WI38 (cell line): ENCODE results near the gene SCEL.
"Not testable (repeated sequence)": the region's sequence is repeated elsewhere in the genome, so short reads cannot be mapped to it uniquely, and the experiment has no call there.

ENCODE experiments used
- H3K4me3 ChIP-seq: 2 replicates; pipeline ENCODE4 v1.5.1; 2011; ENCODE audit warnings: low read depth, mild to moderate bottlenecking, control low read depth, low read length
- TF ChIP-seq, protein P1 (sequence below): IDR thresholded peaks from 2 replicates; pipeline ENCODE4 v1.5.1; 2012; ENCODE audit warnings: low read depth, mild to moderate bottlenecking, control low read depth, low read length

Gene SCEL

GRCh38 chr13:77513719-77514335, 21.7 kb upstream of the SCEL start:
- H3K4me3 ChIP-seq = no peak overlapping the region
- TF ChIP-seq, protein P1, sequence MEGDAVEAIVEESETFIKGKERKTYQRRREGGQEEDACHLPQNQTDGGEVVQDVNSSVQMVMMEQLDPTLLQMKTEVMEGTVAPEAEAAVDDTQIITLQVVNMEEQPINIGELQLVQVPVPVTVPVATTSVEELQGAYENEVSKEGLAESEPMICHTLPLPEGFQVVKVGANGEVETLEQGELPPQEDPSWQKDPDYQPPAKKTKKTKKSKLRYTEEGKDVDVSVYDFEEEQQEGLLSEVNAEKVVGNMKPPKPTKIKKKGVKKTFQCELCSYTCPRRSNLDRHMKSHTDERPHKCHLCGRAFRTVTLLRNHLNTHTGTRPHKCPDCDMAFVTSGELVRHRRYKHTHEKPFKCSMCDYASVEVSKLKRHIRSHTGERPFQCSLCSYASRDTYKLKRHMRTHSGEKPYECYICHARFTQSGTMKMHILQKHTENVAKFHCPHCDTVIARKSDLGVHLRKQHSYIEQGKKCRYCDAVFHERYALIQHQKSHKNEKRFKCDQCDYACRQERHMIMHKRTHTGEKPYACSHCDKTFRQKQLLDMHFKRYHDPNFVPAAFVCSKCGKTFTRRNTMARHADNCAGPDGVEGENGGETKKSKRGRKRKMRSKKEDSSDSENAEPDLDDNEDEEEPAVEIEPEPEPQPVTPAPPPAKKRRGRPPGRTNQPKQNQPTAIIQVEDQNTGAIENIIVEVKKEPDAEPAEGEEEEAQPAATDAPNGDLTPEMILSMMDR = no peak

DNA sequence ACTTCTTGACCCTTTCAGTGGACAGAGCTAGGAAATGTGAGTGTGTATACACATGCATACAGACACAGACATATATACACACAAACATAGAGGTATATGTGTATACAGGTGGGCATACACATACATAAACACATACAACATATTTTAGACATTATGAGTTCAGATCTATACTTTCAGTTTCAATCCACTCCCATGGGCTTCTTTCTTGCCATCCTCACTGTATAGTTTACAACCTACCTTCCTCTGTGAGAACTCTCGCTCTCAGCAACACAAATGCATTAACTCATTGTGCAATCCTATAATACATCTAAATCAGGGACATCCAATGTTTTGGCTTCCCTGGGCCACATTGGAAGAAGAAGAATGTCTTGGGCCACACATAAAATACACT, 21.2 kb upstream of the SCEL start:
- H3K4me3 ChIP-seq = no peak overlapping the region
- TF ChIP-seq, protein P1 = no peak

GRCh38 chr13:77515785-77516184, 19.7 kb upstream of the SCEL start:
- H3K4me3 ChIP-seq = no peak overlapping the region
- TF ChIP-seq, protein P1 = no peak

GRCh38 chr13:77516342-77516789, 19.1 kb upstream of the SCEL start:
- no peak overlapping the region for H3K4me3 ChIP-seq
- TF ChIP-seq, protein P1 = no peak

- TF ChIP-seq, protein P1 = no peak
- no peak overlapping the region for H3K4me3 ChIP-seq
Measured at GRCh38 chr13:77518266-77518665, 17.2 kb upstream of the SCEL start.

DNA sequence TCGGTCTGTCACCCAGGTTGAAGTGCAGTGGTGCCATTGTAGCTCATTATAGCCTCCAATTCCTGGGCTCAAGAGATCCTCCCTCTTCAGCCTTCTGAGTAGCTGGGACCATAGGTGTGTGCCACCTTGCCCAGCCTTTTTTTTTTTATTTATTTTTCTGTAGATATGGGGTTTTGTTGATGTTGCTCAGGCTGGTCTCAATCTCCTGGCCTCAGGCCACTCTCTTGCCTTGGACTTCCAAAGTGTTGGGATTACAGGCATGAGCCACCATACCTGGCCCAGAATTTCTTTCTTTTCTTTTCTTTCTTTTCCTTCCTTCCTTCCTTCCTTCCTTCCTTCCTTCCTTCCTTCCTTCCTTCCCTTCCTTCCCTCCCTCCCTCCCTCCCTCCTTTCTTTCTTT, 16.1 kb upstream of the SCEL start:
- not testable (repeated sequence) for H3K4me3 ChIP-seq

GRCh38 chr13:77519808-77520207, 15.7 kb upstream of the SCEL start:
- TF ChIP-seq, protein P1 = no peak
- no peak overlapping the region for H3K4me3 ChIP-seq

DNA sequence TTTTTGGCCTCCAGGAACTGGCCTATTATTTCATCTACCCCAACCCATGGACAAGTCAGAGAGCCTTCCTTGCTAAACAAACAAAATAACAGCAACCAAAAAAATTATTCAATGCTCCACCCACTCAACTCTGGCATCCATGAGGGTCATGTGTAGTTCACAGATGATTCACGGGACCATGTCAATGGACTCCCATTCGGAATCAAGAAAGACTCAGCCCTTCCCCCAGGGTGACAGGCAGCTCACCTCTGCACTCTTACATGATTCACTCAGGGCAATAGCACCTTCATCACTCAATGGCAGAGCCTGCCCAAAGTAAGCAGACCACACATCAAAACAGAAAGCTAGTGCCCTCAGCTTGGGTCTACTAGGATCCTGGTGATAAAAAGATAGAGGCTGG, 14.3 kb upstream of the SCEL start:
- TF ChIP-seq, protein P1 = no peak
- no peak overlapping the region for H3K4me3 ChIP-seq
